Fibroblast of the conjunctiva (primary cell): ENCODE measurements around the gene RERE.

Experiments
- DNase-seq: peaks from one replicate; pipeline ENCODE4 v3.0.0-alpha.2; 2010; ENCODE audit warnings: low read depth

The RERE gene

DNA sequence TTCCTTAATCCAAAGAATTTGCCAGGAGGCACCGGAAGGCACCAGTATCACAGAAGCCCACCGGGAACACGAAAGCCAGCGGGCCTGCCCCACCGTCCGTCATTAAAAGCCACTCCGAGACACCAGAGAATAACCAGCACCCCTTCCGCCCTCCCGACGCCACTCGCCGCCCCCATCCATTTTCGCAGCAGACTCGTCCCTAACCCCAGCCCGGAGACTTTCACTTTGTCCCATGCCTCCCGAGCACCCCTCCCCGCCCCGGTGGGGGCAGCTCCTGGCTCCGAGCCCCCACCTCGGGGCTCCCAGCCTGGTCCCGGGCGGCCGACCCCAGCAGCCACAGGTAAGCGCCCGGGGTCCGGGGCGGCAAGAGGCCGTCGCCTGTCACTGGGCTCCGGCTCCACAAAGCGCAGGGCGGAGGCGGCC is 394.2 kb downstream of the RERE start:
- no peak for DNase-seq

DNA sequence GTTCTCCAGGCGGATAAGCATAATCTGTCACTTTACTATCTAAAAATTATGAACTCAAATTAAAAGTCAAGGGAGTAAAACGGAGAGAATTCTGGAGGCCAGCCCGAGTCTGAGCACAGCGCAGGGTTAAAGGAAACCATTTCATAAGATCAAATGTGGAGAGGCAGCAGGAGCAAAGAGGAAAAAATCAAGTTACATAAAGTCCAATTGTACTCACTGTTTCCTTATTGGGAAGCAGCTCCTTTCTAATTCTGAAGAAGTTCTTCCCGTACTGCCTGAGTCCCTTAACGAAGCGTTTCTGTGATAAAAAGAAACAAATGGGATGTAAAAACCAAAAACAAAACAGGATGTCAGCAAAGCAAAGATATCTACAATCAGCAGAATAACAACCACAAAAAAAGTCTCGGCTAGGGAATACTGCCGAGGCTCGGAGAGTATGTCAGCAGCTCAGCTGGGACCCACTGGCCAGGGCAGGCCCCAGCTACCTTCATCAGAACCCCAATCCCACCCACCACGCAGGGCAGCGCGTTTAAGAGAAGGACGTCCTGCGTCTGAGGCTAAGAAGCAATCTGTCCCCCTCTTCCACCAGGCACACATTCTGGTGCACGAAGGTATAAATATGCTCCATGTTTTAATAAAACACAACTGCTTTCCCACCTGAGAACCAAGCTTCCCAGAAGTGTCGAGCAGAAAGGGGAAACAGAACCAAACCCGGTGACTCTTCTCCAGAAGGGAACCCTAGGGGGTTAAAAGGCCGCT is 394.8 kb downstream of the RERE start:
- no peak for DNase-seq

DNA sequence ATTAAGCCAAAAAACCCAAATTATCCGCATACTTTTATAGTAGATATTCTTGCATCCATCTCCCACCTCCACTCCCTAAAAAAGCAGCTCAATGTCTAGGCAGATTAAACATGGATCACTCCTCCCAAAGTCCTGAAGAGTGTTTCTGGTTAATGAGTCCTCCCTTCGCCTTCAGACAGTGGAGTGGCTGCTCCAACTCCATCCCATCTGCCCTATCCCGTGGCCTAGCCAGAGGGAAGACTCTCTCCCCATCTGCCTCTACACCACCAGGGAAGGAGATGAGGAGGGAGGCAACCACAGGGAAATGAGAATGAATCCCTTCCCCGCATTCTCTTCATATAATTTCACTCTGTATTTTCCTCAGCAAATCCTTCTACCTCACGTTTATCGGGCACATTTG is 395.7 kb downstream of the RERE start:
- no peak for DNase-seq

DNA sequence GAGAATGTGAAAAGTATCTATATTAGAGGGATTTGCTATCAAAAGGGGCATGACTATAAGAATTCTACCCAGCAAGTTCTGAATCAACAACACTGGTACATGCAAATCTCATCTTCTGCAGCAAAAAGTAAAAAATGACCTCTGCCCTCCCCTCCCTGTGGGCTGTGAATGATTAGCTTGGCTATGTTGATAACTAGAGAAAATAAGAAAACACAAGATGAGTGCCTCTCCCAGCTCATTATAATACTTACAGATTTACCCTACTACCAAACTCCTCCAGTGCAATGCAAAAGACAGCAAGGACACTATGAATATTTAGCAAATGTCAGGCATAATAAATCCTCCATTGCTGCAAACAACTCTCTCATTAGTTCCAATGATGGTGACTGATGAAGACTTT is 397.1 kb downstream of the RERE start:
- DNase-seq, result no peak

GRCh38 chr1:8419861-8420260 is 397.6 kb downstream of the RERE start:
- no peak for DNase-seq

- DNase-seq, result no peak
Measured at GRCh38 chr1:8419172-8419571, 398.3 kb downstream of the RERE start.

DNA sequence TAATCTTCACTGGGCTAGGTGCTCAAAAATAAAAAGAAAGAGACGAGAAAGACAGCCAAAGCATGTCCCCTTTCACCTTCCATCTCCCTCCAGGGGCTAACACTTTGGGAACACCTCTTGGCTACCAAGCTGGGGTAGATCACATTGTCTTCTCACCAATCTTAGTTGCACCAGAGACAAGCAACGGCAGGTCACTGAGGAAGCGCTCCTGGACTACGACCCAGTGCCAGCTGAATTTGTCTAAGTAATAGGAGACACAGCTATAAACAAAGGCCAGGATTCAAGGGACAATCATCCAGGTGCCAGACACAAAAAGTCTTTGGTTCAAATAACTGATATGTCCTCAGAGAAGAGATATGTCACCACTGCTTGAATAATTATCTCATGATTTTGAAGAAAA is 399.1 kb downstream of the RERE start:
- no peak for DNase-seq

GRCh38 chr1:8417625-8418024 is 399.8 kb downstream of the RERE start:
- DNase-seq, result no peak

DNA sequence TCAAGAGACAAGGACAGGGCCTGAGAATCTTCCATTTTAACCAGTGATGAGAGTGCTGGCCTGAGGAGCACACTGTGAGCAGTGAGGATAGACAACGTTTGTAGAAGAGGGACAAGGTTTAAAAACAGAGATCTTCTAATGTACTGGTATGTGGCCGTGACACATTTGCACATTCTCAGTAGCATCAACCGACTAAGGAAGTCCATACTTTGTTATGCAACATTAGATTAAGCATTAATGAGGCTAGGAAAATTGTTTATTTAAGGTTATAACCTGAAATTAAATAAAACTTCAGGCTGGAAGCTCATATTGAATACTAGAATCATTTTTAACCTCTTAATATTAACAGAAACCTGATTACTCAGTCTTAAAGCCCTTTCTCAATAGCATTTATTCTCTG is 400.6 kb downstream of the RERE start:
- no peak for DNase-seq

GRCh38 chr1:8415526-8416278 is 401.7 kb downstream of the RERE start:
- no peak for DNase-seq

DNA sequence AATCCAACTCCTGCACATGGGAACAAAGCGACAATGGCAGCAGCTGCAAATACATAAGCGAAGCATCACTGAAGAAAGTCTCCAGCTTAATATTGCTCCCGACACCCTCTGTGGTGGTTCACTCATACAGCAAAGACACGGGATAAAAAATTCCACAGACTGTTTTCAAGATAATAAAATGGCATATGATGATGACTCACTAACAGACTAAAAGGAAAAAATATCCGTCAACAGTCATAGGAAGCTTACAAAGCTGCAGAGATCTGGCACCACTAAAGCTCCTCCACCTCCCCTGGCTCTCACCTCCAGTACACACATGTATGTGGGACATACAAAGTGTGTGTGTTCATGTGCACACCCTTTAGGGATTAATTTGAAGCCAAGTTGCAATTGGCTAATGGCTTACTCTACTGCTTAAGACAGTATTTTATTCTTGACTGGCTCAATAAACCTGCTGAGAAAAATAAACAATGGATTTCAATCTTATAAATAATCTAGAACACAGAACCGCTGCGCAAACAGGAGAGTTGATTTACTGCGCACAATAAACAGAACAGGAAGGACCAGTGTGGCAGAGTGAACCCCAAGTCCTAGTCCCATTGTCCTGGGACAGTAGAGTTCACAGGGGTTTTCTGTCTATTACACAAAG is 405.1 kb downstream of the RERE start:
- DNase-seq, result peak; percentile 43

DNA sequence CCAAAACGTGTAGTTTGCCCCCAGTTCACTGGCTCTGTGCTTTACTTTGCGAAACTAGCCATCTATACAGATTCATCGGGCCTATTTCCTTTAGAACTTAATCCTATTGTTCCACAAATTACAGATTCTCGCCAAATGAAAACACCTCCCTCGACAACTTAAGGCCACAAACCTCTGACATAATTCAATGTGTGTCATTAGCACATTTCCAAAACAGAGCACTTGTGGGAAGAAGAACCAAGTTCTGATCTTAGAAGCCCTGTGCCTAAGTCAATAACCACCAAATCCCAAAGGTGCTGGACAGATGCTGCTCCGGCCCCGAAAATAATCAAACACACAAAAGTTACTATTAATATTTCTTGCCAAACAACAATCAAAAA is 405.6 kb downstream of the RERE start:
- DNase-seq, result no peak

GRCh38 chr1:8410791-8411190 is 406.6 kb downstream of the RERE start:
- no peak for DNase-seq

GRCh38 chr1:8409606-8410005 is 407.8 kb downstream of the RERE start:
- DNase-seq, result no peak

GRCh38 chr1:8409106-8409505 is 408.3 kb downstream of the RERE start:
- DNase-seq, result peak; percentile 58

DNA sequence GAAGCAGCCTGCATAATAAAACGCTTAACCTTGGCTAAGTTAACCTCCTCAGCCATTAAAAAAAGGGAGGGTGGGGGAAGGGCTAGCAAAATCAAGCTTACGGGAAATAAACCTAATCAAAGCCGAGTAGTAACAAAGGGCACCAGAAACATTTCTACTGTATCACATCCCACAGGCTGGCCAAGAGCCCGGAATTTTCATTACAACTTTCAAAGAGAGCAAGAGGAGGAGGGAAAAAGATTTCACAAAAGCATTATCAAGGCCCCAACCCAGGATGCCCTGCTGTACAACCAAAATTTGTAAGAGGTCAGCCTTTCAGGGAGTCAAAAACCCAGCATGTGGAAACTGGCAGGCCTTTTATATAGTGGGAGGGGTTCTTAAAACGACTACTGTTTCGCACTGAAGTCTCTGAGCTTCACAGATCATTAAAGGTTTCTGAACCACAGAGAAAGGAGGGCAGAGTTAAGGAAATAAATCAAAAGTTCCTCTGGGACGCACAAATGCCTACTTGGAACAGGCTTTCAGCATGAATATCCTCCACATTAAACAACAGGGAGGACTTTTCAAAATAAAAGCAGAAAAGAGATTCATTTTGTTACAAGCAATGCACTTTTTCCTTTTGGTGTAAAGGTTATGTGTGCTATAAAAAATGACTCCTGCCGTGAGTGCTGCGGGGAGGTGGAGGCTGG is 409.1 kb downstream of the RERE start:
- peak; percentile 89 for DNase-seq

DNA sequence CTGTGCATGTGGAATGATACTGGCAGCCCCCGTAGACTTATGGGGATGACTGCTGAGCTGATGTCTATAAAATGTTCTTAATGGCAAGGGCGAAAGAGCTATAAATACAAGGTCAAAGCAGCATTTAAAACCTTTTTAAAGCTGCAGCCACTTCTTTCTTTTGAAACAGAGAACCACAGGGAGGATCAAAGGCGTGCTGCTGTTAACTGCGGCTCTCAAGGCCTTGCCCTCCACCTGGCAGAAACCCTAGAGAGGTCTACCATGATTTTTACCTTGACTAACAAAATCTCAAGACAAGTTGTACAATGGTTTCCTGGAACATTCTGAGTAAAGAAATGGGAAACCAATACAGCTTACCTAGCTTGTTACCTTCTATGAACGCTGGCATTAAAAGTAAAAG is 409.8 kb downstream of the RERE start:
- no peak for DNase-seq

GRCh38 chr1:8406960-8407359 is 410.5 kb downstream of the RERE start:
- no peak for DNase-seq

GRCh38 chr1:8406011-8406410 is 411.4 kb downstream of the RERE start:
- DNase-seq, result no peak

- no peak for DNase-seq
Measured at GRCh38 chr1:8404460-8405370, 412.7 kb downstream of the RERE start.

DNA sequence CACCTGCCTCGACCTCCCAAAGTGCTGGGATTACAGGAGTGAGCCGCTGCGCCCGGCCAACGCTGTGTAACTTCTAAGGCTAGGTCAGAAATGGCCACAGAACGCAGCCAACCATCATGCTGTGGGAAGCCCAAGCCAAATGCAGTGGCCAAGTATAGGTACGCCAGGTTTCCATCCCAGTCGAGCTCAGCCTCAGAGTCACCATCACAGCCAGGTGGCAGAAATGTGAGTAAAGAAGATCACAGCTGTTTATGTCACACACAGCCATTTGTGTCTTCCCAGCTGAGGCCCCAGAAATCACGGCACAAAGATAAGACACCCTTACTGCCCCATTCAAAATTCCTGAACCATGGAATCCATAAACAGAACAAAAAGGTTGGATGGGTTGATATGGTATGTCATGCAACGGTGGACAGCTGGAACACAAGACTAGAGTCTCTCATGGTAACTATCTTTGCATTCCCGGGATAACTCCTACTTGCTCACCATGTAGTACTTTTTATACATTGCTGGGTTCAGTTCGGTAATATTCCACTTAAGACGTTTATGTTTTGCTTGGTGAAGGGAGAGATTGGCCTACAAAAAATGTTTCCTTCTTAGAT is 415.2 kb downstream of the RERE start:
- no peak for DNase-seq
